AG04450 (cell line): ENCODE measurements around the gene CPA1. TPM values are rescaled to one million over a fixed set of nuclear protein-coding genes. Genes with fewer than 3 reads are reported as not detected.

Experiments
- CTCF ChIA-PET: fragments of 300-600, 350-600 bp; formaldehyde crosslinking; extraction: SDS; loops from one replicate; lab custom pipeline; 2022; ENCODE audit warnings: antibody characterized with exemption, inconsistent platforms; lab: Charles Lee
- POLR2A ChIA-PET: fragments of 350-600 bp; formaldehyde crosslinking; extraction: SDS; loops from one replicate; lab custom pipeline; 2021; ENCODE audit warnings: antibody characterized with exemption, inconsistent platforms; lab: Yijun Ruan, JAX
- DNase-seq: peaks from one replicate; pipeline ENCODE4 v3.0.0-alpha.2; 2011; ENCODE audit warnings: low read depth, low spot score
- H3K27ac ChIP-seq: one replicate; pipeline ENCODE4 v1.5.1; 2012; ENCODE audit warnings: low read depth, low read length, control low read depth
- H3K27me3 ChIP-seq: one replicate; pipeline ENCODE4 v1.6.0; 2012; ENCODE audit warnings: low read length; ENCODE audit not compliant: control insufficient read depth, insufficient read depth
- H3K4me3 ChIP-seq: 2 replicates; pipeline ENCODE4 v1.5.1; 2011; ENCODE audit warnings: mild to moderate bottlenecking, low read depth, low read length, control low read depth
- H3K9me3 ChIP-seq: 2 replicates; pipeline ENCODE4 v1.5.1; 2012; ENCODE audit warnings: low read length; ENCODE audit not compliant: control insufficient read depth, insufficient read depth
- polyA plus RNA-seq: library from polyadenylated mRNA; depleted of rRNA; stranded (reverse); fragments of >200 nt; gene quantifications from 2 replicates; pipeline ENCODE4 v1.2.3, GENCODE V29; 2011
- TF ChIP-seq, protein P1 (sequence below): IDR thresholded peaks from 2 replicates; pipeline ENCODE4 v1.5.1; 2011; ENCODE audit warnings: low read depth, low read length, control low read depth, inconsistent platforms

CPA1 gene
- polyA plus RNA-seq, 1 experiment = 0.07 TPM

DNA sequence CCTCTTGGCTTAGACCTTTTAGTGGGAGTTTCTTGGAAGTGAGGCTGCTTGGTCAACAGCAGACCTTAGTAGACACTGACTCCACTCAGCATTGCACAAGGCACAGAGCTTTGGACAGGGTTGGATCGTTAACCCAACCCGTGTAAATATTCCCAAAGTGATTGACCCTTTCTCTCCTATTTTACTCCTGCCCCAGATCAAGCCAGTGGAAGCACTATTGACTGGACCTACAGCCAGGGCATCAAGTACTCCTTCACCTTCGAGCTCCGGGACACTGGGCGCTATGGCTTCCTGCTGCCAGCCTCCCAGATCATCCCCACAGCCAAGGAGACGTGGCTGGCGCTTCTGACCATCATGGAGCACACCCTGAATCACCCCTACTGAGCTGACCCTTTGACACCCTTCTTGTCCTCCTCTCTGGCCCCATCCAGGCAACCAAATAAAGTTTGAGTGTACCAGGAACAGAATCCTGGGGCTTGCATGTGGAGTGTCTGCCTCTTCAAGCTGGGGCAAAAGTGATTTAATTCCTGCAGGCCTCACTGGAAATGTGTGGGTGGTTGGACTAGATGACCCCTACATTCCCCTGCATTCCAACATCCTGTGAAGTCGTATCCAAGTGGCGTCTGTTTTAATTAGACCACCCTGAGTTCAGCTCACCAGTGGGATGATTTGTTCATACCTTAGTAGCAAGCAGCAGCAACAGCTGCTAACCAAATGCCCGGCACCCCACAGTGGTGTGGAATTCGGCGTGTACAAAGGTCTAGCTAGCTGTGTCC is 7.5 kb downstream of the CPA1 start:
- CTCF ChIA-PET = no interaction called here
- Histone ChIP-seq H3K9me3 (peaks cover 12% of the 10 kb centered on the region; the same call in 1 of the 2 replicates), H3K27ac (no peak overlapping the region), H3K4me3 (no peak overlapping the region), H3K27me3 (no peaks in the 10 kb centered on the region)
- no peak for DNase-seq
- TF ChIP-seq, protein P1, sequence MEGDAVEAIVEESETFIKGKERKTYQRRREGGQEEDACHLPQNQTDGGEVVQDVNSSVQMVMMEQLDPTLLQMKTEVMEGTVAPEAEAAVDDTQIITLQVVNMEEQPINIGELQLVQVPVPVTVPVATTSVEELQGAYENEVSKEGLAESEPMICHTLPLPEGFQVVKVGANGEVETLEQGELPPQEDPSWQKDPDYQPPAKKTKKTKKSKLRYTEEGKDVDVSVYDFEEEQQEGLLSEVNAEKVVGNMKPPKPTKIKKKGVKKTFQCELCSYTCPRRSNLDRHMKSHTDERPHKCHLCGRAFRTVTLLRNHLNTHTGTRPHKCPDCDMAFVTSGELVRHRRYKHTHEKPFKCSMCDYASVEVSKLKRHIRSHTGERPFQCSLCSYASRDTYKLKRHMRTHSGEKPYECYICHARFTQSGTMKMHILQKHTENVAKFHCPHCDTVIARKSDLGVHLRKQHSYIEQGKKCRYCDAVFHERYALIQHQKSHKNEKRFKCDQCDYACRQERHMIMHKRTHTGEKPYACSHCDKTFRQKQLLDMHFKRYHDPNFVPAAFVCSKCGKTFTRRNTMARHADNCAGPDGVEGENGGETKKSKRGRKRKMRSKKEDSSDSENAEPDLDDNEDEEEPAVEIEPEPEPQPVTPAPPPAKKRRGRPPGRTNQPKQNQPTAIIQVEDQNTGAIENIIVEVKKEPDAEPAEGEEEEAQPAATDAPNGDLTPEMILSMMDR = no peak
- POLR2A ChIA-PET = no interaction called here

DNA sequence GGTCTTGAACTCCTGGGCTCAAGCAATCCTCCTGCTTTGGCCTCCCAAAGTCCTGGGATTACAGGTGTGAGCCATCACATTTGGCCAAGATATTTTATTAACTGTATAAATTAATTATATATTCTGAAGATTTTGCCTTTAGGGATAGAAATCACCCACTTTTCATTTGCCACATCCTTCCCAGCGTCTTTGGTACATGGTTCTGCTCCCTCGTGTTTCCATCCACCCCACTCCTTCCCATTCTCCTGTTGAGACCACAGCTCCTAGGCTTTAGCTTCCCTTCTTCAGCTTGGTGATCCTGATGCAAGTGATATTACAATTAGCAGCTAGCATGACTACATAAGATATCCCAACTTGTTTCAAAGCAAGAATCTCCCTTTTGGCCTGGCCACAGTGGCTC is 8.4 kb downstream of the CPA1 start:
- TF ChIP-seq, protein P1 = no peak
- no peaks in the 10 kb centered on the region for H3K27me3 ChIP-seq
- CTCF ChIA-PET = no interaction called here
- peaks cover 9% of the 10 kb centered on the region; the same call in 1 of the 2 replicates for H3K9me3 ChIP-seq
- POLR2A ChIA-PET = no interaction called here
- no peak overlapping the region for H3K27ac ChIP-seq
- no peak for DNase-seq
- no peak overlapping the region for H3K4me3 ChIP-seq

DNA sequence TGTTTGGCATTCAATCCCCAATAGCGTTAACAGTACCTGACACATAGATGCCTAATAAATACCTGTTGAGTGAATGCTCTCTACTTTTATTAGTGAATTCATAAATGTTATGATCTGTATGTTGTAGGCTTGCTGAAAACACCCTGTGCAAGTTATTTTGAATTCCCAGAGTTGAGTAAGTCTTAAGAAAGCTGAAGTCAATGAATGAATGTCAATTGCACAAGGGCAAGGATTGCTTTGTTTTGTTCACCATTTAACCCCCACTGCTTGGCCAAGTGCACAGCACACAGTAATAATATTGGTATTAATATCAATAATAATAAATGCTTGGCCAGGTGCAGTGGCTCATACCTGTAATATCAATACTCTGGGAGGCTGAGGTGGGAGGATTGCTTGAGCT is 10.2 kb downstream of the CPA1 start:
- Histone ChIP-seq H3K4me3 (no peak overlapping the region), H3K27me3 (no peaks in the 10 kb centered on the region), H3K27ac (no peak overlapping the region), H3K9me3 (peaks cover 8% of the 10 kb centered on the region; the same call in 1 of the 2 replicates)
- no peak for DNase-seq
- TF ChIP-seq, protein P1 = no peak
- CTCF ChIA-PET = no interaction called here
- POLR2A ChIA-PET = no interaction called here

DNA sequence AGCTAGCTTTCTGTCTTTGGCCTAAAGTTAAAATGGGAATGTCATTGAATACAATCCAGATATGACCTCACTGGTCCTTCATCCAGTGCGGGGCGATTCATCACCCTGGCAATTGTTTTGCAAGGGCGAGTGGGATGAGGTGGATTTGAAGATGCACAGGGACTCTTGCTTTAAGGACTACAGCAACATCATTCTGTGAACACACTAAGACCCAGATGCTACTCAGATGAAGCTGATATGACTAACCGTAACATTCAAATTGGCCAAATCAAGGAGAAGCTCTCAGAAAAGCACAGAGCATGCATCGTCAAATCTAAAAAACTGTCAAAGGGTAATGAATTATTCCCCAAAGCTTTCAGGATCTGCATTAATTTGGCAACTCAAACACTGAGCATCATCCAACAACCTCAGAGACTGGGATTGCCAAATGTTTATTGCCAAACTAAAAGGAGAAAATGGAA is 12.8 kb downstream of the CPA1 start:
- H3K27ac ChIP-seq = no peak overlapping the region
- no peak overlapping the region for H3K4me3 ChIP-seq
- H3K27me3 ChIP-seq = no peaks in the 10 kb centered on the region
- ChIA-PET POLR2A (interaction anchor here (1.1 kb wide), 1 partner anchor 29 kb away, joined by 3 read pairs; no protein-coding TSS in a partner anchor), CTCF (interaction anchor here (0.8 to 0.9 kb wide), 2 partner anchors 37 to 56 kb away, joined by 3 to 4 read pairs; no protein-coding TSS in a partner anchor)
- H3K9me3 ChIP-seq = peaks cover 7% of the 10 kb centered on the region; the same call in 1 of the 2 replicates
- TF ChIP-seq, protein P1 = no peak
- no peak for DNase-seq

DNA sequence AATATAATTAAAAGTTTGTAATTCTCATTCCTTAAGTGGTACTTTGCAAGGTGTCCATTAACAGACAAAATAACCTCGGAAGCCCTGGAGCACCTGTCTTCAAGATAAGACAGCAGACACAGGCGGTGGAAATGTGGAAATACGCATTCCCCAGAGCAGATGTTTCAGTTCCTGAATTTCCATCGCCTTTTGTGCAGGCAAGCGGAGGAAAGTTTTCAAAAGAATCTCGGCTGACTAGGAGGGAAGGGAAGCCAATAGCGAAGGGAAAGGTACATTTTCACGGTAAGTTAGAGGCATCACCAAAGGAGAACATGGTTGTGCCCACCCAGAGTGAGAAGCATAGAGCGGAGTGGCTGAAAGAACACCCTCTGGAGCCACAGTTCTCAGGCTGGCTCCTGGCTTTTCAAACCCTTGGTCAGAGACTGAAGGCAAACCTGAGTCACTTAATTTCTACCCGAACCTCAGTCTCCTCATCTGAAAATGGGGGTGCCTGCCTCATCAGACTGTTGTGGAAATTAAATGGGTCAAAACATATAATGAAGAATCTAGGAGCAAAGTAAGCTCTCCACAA is 13.6 kb downstream of the CPA1 start:
- Histone ChIP-seq H3K27ac (no peak overlapping the region), H3K27me3 (no peaks in the 10 kb centered on the region), H3K4me3 (no peak overlapping the region), H3K9me3 (peaks cover 4% of the 10 kb centered on the region; the same call in 1 of the 2 replicates)
- ChIA-PET CTCF (no interaction called here), POLR2A (no interaction called here)
- TF ChIP-seq, protein P1 = no peak
- no peak for DNase-seq
